NCI-H345 treated with DMSO at 0.1 percent for 48 hours (cell line): ENCODE data around the gene CCNK.
A peak's percentile ranks its signal among the peaks of the same experiment; 100 is the strongest.

Experiments
- DNase-seq: peaks from one replicate; lab custom pipeline; 2025; ENCODE audit not compliant: unreplicated experiment; lab: John Stamatoyannopoulos, UW

CCNK gene

DNA sequence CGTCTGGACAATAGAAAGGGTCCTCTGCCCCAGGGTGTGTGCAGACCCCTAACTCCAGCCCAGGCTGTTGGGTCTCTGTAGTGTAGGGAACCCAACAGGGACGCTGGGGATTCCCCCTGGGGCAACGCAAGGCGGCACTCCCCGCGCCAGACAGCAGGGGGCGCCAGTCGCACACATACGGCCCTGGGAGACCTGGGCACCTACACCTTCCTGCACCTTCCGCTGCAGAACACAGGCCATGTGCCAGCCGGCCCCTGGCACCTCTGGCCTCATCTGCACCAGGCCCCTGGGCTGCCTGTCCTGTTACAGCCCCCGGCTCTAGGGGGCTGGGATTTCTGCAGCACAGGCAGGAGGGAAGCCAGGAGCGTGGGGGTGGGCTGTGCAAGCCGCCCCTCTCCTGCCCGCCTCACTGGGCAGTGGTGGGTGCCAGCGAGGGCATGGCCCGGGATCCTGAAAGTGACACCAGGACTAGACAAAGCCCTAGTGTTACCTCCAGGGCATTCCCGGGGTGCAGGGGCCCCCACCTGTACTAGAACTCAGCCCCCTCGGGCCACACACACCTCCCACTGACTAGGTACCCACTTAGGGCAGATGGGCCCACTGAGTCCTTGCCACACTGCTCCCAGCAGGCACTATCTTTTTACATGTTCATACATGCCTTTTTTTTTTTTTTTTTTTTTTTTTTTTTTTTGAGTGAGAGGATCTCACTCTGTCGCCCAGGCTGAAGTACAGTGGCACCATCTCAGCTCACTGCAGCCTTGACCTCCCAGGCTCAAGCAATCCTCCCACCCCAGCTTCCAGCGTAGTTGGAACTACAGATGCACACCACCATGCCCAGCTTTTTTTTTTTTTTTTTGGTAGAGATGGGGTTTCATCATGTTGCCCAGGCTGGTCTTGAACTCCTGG is 37.5 kb downstream of the CCNK start:
- DNase-seq = peak; percentile 15

DNA sequence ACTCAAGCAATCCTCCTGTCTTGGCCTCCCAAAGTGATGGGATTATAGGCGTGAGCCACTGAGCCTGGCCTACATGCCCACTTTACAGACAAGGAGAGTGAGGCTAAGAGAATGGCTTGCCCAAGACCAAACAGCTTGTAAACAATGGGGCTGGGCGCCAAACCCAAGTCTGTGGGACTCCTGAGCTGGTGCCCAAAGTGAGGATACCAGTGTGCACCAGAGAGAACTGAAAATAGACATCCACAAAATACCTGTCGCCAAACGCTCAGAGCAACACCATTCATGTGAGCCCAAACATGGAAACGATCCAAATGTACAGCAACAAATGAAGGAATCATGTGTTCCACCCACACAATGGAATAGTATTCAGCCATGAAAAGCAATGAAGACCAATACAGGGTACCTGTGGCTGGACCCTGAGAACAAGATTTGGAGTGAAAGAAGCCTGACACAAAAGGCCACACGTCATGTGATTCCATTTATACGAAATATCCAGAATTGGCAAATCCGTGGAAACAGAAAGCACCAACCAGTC is 38.2 kb downstream of the CCNK start:
- DNase-seq = no peak

DNA sequence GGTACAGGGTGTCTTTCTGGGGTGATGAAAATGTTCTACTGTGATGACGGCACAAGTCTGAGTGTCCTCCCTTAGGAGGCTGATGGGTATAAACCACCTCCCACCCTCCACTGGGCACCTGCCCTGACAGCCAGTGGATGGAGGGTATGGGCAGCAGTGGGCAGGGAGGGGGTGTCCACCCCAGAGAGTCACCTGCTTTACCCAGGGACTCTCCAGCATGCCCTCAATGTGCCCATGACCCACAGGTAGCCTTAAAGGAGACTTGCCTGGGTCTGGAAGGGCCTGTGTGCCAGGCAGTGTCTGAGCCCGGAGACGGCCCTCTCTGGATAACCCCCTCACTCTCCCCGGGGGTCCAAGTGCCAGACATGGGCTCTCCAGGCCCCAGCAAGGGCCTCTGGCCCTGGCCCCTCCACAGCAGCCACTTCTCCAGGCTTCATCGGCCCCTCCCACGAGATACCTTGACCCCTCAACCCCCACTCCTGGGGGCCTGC is 38.8 kb downstream of the CCNK start:
- DNase-seq = no peak

DNA sequence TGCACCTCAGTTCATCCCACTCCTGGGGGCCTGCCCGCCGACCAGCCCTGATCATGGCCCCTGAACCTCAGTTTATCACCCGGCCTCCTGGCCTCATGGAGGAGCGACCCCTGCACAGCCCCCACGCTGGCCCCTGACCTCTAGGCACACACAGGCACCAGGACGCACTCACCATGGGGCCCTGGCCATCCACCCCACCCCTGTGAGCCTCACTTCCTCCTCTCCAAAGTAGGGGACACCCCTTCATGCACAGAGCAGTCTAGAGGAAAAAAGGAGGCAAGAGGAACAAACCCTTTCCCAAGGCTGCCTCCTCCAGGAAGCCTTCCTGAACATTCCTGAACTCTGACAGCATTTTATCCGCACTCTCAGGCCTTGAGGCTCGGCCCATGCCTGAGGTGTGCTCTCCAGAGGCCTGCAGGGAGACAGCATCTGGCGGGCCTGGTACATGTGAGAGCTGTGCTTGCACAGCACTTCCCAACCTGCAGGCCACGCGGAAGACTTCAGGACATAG is 39.4 kb downstream of the CCNK start:
- no peak for DNase-seq

DNA sequence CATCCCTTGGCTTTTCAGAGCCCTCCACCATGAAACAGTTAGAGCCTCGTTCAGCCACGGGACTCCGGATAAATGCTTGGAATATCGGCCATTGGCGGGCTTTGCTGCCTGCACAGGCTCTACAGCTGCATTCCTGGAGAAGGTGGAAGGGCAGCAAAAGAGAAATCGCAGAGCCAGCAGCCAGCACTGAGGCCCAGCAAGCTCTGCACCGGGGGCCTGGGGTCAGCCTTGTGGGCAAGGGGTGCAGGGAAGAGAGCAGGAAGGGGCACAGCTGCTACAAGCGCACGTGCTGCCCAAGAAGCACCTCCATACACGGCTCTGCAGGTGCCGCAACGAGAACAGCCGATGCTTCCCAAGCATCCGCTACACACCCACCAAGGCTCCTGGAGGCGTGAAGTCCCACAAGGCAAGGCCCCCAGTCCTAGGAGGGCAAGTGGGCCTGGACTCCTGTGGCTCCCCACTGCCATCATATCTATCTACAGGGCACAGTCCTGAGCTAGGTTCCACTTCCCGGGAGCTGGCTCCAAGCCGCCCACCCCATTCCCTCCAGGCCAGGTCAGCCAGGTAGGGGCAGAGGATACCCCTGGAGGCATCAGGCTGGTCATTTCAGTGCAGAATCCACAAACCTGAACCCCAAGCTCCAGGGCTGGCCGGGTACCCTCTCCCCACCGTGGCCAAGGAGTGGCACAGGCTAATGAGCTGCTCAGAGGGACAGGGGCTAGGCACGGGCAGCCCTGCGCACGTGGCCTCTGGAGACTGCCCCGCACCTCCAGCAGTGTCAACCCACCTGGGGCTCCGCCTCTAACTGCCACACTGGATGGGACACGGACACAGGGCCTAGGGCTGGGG is 40.2 kb downstream of the CCNK start:
- DNase-seq = no peak

DNA sequence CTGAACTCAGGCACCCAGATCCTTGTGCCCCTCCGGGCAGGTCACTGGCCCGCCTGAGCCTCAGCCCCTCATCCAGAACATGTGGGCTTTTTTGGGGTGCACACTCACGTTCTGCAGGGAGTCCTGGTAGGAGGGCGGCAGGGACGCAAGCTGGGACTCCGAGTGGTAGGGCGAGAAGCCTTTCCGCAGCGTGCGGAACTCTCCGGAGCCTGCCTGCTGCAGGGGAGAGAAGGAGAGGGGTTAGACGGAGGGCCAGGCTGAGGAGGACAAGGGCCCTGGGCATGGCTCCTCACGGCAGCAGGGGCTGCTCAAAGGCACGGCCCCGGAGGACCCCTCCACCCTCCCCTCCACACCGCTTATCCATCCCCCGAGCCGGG is 40.8 kb downstream of the CCNK start:
- no peak for DNase-seq

DNA sequence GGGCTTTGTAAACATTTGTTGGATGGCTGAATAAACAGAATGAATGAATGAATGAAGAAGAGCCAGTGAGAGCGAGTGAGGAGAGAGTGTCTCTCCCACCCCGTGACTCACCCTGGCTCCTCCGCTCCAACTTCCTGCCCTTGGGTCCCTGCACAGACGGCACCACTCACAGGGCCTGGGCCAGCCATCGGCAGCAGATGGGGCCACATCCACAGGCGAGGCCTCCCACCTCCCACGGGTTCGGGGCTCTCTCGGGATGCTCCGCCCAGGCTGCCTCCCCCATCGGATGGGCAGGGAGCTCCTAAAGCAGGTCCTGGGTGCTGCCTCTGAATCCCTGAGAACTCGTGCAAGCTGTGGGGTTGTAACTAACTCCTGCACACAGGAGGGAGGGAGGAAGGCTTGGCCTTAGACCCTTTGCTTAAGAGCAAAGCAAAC is 41.3 kb downstream of the CCNK start:
- no peak for DNase-seq

DNA sequence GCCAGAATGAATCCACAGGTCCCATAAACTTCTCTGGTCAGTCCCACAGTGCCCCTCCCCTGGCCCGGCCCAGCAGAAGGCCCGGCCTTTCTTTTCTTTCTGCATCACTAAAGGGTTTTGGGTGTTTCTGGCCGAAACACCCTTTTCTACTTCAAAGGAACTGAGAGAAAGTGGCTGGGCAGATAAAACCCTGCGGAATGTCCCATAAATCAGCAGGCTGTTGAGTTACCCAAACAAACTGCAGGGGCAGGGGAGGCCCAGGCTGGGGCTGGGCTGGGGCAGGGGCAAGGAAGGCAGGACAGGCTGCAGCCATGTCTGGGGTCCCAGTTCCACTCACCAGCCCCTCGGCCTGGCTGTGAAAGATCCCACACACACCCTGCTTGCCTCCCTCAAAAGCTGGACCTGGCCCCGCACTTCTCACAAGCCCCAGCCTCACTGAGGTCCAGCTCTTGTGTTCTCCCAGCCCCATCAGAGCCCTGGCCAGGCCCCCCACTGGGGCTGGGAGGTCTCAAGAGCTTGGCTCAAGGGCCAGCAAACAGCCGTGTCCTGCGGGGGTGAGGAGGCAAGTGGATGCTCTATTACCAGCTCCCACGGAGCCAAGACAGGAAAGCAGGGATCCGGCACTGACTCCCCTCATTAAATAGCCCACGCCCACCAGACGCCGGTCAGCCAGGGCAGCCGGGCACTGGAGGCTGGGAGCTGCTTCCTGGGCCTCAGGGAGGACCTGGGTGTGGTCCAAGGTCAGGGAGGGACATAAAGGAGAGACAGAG is 41.9 kb downstream of the CCNK start:
- DNase-seq = no peak

DNA sequence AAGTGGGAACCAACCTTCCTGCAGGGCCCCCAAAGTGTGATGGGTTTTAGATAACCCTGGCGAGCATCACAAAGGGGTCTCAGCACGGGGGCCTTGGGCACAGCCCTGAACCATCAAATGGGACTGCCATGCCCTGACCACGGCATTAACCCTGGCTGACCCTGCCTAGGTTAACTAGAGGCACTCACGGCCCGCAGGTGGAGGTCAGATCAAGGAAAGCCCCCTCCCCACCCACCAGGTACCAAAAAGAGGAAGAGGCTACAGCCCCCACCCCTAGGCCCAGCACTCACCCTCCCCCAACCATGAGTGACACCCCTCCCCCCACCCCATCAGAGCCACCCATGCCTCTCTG is 42.5 kb downstream of the CCNK start:
- DNase-seq = no peak

DNA sequence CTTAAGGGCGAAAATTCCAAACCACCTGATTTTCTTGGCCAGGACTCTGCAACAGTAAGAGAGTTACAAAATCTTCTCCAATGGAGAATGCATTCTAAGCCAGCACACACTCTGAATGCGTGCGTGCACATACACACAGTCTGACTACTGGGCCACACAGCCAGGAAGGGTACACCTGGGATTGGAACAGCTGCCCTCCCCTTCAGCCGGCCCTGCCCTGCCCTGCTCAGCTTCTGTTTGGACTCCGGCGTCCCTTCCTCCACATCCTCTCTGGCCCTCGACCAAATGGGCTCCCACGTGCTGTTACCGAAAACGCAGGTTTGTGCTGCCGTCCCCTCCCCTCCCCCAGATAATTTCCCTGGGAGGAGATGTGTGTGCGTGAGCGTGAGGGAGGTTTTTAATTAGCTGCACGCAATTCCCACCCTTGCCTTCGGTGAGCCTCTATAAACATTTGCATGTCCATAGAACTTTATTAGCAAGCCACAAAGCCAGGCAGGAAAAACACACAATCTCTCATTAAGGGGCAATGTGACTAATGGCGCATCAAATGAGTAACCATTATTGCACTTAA is 43.0 kb downstream of the CCNK start:
- DNase-seq = no peak

DNA sequence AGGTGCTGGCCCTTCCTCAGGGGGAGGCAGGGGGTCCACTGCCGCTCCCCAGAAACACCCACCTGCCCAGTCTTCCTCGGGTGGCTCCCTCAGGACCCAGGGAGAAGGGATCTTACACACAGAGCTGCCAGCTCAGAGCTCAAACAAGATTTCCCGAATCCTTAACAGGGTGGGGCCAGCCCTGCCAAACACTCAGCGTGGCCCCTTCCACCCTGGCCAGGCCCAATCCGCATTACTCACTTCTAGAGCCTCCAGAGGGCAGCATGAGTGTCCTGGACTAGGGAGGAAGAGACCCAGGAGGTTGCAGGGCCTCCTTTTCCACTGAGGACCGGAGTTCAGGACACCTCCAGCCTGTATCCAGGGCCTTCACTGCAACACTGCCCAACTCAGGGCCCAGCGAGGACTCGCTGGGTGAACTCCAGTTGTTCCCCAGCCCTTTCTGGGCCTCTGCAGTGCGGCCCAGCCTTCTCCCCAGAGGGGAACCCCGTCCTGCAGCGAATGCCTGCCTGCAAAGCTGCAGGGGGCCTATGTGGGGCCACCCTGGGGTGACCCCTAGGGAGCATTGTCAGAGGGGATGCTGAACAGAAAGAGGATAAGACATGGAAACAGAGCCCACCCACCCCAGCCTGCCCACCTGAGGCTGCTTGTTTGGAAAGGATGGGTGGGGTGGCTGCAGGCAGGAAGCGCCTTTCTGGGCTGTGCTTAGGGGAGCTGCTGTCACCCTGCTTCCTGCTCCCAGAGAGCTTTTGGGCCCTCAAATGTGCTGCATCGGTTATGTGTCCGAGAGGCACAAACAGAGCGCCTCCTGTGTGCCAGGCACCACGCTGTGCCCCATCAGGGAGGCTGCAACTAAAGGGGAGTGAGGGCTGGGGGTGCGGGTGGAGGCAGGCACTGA is 43.8 kb downstream of the CCNK start:
- no peak for DNase-seq

DNA sequence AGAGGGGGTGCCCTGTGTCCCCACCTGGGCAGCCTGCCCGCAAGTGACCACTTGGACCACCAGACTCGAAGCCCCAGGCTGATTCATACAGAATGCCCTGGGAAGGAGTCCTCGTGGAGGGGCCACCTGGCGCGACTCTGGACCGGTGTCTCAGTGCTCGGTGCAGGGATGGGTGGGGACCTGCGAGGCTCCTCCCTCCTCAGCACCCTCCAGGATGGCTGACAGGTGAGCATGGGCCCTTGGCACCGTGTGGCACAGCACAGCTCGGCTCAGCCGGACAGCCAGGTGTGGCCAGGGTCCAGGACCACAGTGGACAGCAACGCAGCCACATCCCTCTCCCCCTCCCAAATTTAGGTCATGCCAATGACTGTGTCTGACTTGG is 44.5 kb downstream of the CCNK start:
- DNase-seq = no peak

DNA sequence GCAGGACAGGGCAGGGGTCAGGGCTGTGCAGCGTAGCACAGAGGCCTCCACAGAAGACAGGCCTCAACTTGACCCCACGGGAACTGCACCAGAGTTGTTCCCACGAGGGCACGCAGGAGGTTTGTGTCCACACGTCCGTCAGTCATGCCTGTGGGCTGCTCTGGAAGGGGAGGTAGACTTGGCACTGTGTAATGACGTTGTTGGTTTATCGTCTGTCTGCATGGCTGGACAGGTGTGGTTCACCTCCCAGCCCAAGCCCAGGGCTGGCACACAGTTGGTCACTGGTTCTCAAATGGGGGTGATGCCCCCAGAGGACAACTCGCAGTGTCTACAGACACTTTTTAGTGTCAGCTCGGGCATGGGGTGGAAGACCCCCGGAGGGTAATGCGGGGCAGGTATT is 45.8 kb downstream of the CCNK start:
- no peak for DNase-seq

DNA sequence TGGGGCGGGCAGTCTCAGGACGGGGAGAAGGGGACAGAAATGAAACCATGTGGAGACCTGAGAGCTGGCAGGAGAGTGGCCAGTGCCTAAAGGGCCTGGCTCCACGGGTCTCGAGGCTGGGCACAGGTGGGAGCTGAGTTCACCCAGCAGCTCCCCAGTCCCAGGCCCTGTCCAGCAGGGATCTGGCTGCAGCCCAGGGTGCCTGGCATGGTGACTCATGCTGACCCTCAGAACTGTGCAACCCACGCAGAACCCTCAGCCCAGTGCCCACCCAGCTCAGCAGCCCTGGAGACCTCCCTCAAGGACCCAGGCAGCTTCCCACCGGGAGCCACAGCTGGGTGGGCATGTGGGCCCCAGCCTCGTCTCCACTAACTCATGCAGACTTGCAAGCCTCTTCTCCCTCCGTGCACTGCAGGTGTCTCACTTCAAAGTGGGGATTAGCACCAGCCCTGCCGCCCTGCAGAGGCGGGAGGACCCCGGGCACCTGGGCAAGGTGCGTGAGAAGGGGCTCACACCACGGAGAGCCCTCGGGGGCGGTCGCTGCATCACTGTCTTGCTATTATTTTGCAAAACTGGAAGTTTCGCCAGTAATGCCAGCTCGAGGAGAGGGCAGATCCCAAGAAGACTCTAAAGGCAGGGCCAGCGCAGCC is 46.3 kb downstream of the CCNK start:
- DNase-seq = no peak

DNA sequence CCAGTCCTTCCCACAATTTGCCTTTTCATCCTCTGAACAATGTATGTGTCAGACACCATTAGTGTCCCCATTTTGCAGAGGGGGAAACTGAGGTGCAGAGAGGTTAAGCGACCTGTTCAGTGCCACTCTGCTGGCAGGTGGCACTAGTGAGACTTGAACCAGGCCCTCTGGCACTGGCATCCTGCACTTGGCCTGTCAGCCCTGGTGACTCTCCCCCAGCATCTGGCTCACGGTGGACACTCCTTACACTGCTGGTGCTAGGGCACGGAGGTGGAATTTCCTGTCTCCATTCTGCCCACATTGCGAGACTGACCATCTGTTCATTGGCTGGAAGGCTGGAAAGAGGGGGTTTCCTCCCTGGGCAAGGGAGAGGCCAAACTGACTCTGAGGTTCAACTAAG is 48.7 kb downstream of the CCNK start:
- no peak for DNase-seq

DNA sequence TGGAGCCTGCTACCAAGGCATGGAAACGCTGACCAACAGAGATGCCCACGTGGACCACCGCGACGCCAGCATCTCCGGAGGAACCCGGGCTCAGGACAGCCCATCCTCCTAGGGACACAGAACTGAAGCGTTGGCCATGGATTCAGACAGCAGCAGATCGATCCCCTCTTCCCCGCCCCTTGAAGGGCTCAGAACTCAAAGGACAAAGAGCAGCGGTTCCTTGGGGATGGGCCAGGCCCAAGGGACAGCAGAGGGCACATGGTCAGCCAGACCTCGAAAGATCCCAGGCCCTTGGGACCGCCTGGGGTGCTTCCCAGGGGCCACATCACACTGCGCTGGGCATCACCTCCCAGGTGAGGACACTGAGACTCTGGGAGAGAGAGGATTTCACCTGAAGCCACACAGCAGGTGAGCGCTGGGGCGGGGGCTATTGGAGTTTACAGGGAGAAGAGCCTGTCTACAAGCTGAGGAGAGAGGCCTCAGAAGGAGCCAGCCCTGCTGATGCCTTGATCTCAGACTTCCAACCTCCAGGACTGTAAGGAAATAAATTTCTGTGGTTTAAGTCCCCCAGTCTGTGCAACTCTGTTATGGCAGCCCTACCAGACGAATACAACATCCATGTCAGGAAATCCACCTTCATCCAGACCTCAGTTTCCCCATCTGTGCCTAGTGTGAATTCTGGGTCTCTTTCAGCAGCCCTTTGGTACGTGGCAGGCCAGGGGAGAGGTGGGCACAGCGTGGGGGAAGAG is 49.4 kb downstream of the CCNK start:
- DNase-seq = no peak

DNA sequence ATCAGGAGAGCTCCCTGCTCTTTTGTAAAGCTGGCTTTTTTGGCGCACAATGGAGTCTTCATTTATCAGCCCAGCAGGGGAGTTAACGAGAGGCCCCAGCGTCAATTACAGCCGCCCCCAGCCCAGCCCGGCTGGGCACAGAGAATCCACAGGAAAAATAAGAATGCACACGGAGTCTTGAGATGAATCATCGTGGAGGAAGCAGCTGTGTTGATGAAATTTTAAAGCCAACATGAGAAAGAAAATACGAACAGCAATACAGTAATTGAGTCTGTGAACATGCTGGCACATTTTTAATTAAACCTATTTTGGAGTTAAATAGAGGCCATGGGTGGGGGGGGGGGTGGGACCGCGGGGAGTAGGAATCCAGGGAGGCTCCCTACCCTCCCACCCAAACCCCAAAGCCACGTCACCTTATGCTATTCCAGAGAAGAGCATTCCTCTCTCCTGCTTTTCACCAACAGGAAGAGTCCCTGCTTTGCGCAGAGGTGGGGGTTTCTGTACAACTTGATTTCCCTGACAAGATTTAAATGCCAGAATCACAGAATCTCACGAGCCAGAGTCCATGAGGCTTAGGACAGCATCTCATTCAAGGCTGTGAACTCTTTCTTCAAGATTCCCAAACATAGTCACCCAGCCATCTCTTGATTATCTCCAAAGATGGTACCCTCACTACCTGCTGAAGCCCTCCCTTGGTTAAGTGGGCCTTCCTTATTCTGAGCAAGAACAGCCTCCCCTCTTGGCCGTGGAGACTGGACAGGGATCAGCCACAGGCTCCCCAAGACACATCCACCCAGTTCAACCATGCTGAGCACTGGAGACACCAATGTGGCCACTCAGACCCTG is 50.3 kb downstream of the CCNK start:
- DNase-seq = no peak
